Brain microvascular endothelial cell (primary cell): ENCODE measurements around the gene JAM2.

Source experiments
- DNase-seq: peaks from one replicate; pipeline ENCODE4 v3.0.0-alpha.2; 2020
- H3K27ac ChIP-seq: fragments of 250-450 bp; sonication (Bioruptor Pico); 2 replicates; pipeline ENCODE4 v1.5.1; 2020; ENCODE audit warnings: mild to moderate bottlenecking, moderate library complexity
- H3K27me3 ChIP-seq: fragments of 250-450 bp; sonication (Bioruptor Pico); replicated peaks from 2 replicates; pipeline ENCODE4 v1.5.1; 2020; ENCODE audit warnings: mild to moderate bottlenecking
- H3K36me3 ChIP-seq: fragments of 250-450 bp; sonication (Bioruptor Pico); replicated peaks from 2 replicates; pipeline ENCODE4 v1.5.1; 2020; ENCODE audit warnings: mild to moderate bottlenecking
- H3K4me3 ChIP-seq: 2 replicates; pipeline ENCODE4 v1.5.1; 2011; ENCODE audit warnings: low read depth, mild to moderate bottlenecking, control low read depth, low read length, moderate library complexity
- CTCF ChIP-seq: IDR thresholded peaks from 2 replicates; pipeline ENCODE4 v1.5.1; 2011; ENCODE audit warnings: low read depth, mild to moderate bottlenecking, moderate library complexity, low read length, control low read depth, inconsistent platforms; ENCODE audit errors: missing control alignments
- in situ Hi-C: cut with HindIII; loops from 2 replicates; pipeline ENCODE4 v1.10.0; 2017; ENCODE audit warnings: low sequenced_read_pairs, low pct_ligation_motif_present

The JAM2 gene

GRCh38 chr21:25656412-25656811 lies 17.4 kb downstream of the JAM2 start:
- Histone ChIP-seq H3K27ac (no peak overlapping the region), H3K36me3 (no peaks in the 10 kb centered on the region), H3K27me3 (no peaks in the 10 kb centered on the region), H3K4me3 (no peak overlapping the region)
- TF ChIP-seq CTCF, result no peak
- no peak for DNase-seq
- in situ Hi-C loops, result no loop called here

- no peak overlapping the region for H3K27ac ChIP-seq
- no peak overlapping the region for H3K4me3 ChIP-seq
- TF ChIP-seq CTCF, result no peak
- in situ Hi-C loops, result no loop called here
- no peaks in the 10 kb centered on the region for H3K27me3 ChIP-seq
- H3K36me3 ChIP-seq, result no peaks in the 10 kb centered on the region
- no peak for DNase-seq
Measured at GRCh38 chr21:25657140-25657539, 18.1 kb downstream of the JAM2 start.

- no peak overlapping the region for H3K27ac ChIP-seq
- in situ Hi-C loops, result no loop called here
Measured at GRCh38 chr21:25658427-25659035, 19.5 kb downstream of the JAM2 start.

GRCh38 chr21:25660233-25660632 lies 21.2 kb downstream of the JAM2 start:
- TF ChIP-seq CTCF, result no peak

More at GRCh38 chr21:25658427-25659035, 19.5 kb downstream of the JAM2 start:
- H3K36me3 ChIP-seq, result no peaks in the 10 kb centered on the region
- DNase-seq, result no peak
- H3K4me3 ChIP-seq, result no peak overlapping the region
- no peaks in the 10 kb centered on the region for H3K27me3 ChIP-seq
- TF ChIP-seq CTCF, result no peak

GRCh38 chr21:25664491-25664931 lies 25.5 kb downstream of the JAM2 start:
- no peak for TF ChIP-seq CTCF
- Histone ChIP-seq H3K4me3 (no peak overlapping the region), H3K27me3 (no peaks in the 10 kb centered on the region), H3K27ac (no peak overlapping the region), H3K36me3 (no peaks in the 10 kb centered on the region)
- in situ Hi-C loops, result no loop called here
- no peak for DNase-seq

More at GRCh38 chr21:25660233-25660632, 21.2 kb downstream of the JAM2 start:
- no peaks in the 10 kb centered on the region for H3K27me3 ChIP-seq
- DNase-seq, result no peak
- no peak overlapping the region for H3K4me3 ChIP-seq
- no peaks in the 10 kb centered on the region for H3K36me3 ChIP-seq
- no peak overlapping the region for H3K27ac ChIP-seq
- in situ Hi-C loops, result no loop called here

- no peak overlapping the region for H3K27ac ChIP-seq
- H3K27me3 ChIP-seq, result no peaks in the 10 kb centered on the region
- H3K4me3 ChIP-seq, result no peak overlapping the region
- in situ Hi-C loops, result no loop called here
- no peaks in the 10 kb centered on the region for H3K36me3 ChIP-seq
- TF ChIP-seq CTCF, result no peak
- no peak for DNase-seq
Measured at GRCh38 chr21:25670726-25671125, 31.7 kb downstream of the JAM2 start.
